Posterior vena cava (tissue), 2 donors: Measurements from ENCODE around the gene ARF1. TPM values are rescaled to one million over a fixed set of nuclear protein-coding genes. Genes with fewer than 3 reads are reported as not detected.

Experiments used
- DNase-seq: peaks from one replicate; pipeline ENCODE4 v3.0.0-alpha.2; 2020; ENCODE audit warnings: low spot score
- intact Hi-C, 2 donors: fragments of 100-400 bp; cut with DNase I; formaldehyde crosslinking; loops; one replicate each; pipeline versions ENCODE4 v1.14.1 to v1.14.2; 2022 to 2023
- total RNA-seq, 2 donors: library from RNA; stranded (reverse); fragmentation: NEBNext Ultra II Directional; extraction: Animal tissue kit (Norgen Biotek cat#: 25700); gene quantifications; one replicate each; pipeline ENCODE4 v1.2.1, GENCODE V29; 2021
- donor health status: DM: yes; HTN: yes; CAD: no.
- donor health status: DM: yes; HTN: yes; CAD: no.

Gene ARF1
- total RNA-seq, 2 donors from 2014 or later = 300 to 342 TPM

- DNase-seq = no peak
- intact Hi-C loops = no loop called here
Measured at GRCh38 chr1:228095161-228095560, 12.7 kb downstream of the ARF1 start.

- intact Hi-C loops = no loop called here
- DNase-seq = no peak
Measured at GRCh38 chr1:228095938-228096337, 13.4 kb downstream of the ARF1 start.

GRCh38 chr1:228096416-228097332 is 14.2 kb downstream of the ARF1 start:
- intact Hi-C loops = no loop called here
- peak; percentile 66 for DNase-seq

- peak; percentile 79 for DNase-seq
- intact Hi-C loops = no loop called here
Measured at GRCh38 chr1:228097333-228098081, 15.0 kb downstream of the ARF1 start.

GRCh38 chr1:228098323-228098931 is 15.9 kb downstream of the ARF1 start:
- peak; percentile 73 for DNase-seq
- intact Hi-C loops = no loop called here

GRCh38 chr1:228099331-228099732 is 16.8 kb downstream of the ARF1 start:
- DNase-seq = peak; percentile 62
- intact Hi-C loops = no loop called here

- DNase-seq = peak; percentile 78
- intact Hi-C loops = no loop called here
Measured at GRCh38 chr1:228100822-228101613, 18.5 kb downstream of the ARF1 start.

- no peak for DNase-seq
- intact Hi-C loops = no loop called here
Measured at GRCh38 chr1:228101614-228101993, 19.1 kb downstream of the ARF1 start.

GRCh38 chr1:228101994-228102790 is 19.7 kb downstream of the ARF1 start:
- intact Hi-C loops = no loop called here
- peak; percentile 84 for DNase-seq

GRCh38 chr1:228102791-228103620 is 20.5 kb downstream of the ARF1 start, which contains the start of gene C1orf35:
C1orf35 (minus strand) TSS chr1:228103325; CDS start chr1:228103227, 98 bp downstream.
- peak; percentile 98 for DNase-seq
- intact Hi-C loops = no loop called here

GRCh38 chr1:228104526-228105269 is 22.2 kb downstream of the ARF1 start:
- no peak for DNase-seq
- intact Hi-C loops = no loop called here

- intact Hi-C loops = no loop called here
- peak; percentile 80 for DNase-seq
Measured at GRCh38 chr1:228105270-228105995, 22.9 kb downstream of the ARF1 start.

GRCh38 chr1:228105996-228106799 is 23.7 kb downstream of the ARF1 start:
- intact Hi-C loops = no loop called here
- DNase-seq = peak; percentile 66

- intact Hi-C loops = no loop called here
Measured at GRCh38 chr1:228106800-228107054, 24.2 kb downstream of the ARF1 start.

GRCh38 chr1:228107636-228108035 is 25.1 kb downstream of the ARF1 start:
- no peak for DNase-seq
- intact Hi-C loops = no loop called here

More at GRCh38 chr1:228106800-228107054, 24.2 kb downstream of the ARF1 start:
- no peak for DNase-seq
